Posterior cingulate gyrus (tissue), 11 donors: ENCODE data around the gene PROS1.
"Not testable (repeated sequence)": the region's sequence is repeated elsewhere in the genome, so short reads cannot be mapped to it uniquely, and the experiment has no call there.

ENCODE experiments used
- DNase-seq, 10 donors: peaks; one replicate each; pipeline versions ENCODE4 v3.0.0 to v3.0.0-alpha.2; 2020 to 2021; ENCODE audit warnings: mixed read lengths in 3 of 10
- intact Hi-C: fragments of 100-400 bp; cut with DNase I; formaldehyde crosslinking; loops from one replicate; pipeline ENCODE4 v1.15.1; 2023

The PROS1 gene

GRCh38 chr3:93906245-93906644 is 67.5 kb downstream of the PROS1 start:
- no peak for DNase-seq
- intact Hi-C loops, result no loop called here

GRCh38 chr3:93904568-93904967 is 69.1 kb downstream of the PROS1 start:
- DNase-seq, result no peak
- intact Hi-C loops, result no loop called here

- intact Hi-C loops, DNase-seq: not testable (repeated sequence)
These were observed 95.3 kb downstream of the PROS1 start for GRCh38 chr3:93878250-93879017.

- intact Hi-C loops, DNase-seq: not testable (repeated sequence)
These were observed 96.3 kb downstream of the PROS1 start for GRCh38 chr3:93877427-93877826.

GRCh38 chr3:93873412-93873811 is 100.3 kb downstream of the PROS1 start:
- DNase-seq, result not testable (repeated sequence)

GRCh38 chr3:93867425-93867824 is 106.3 kb downstream of the PROS1 start:
- intact Hi-C loops, result no loop called here

More at GRCh38 chr3:93873412-93873811, 100.3 kb downstream of the PROS1 start:
- intact Hi-C loops, result not testable (repeated sequence)

GRCh38 chr3:93861017-93861416 is 112.7 kb downstream of the PROS1 start:
- DNase-seq, result no peak
- intact Hi-C loops, result no loop called here

More at GRCh38 chr3:93867425-93867824, 106.3 kb downstream of the PROS1 start:
- DNase-seq, result no peak

- DNase-seq, result no peak
- intact Hi-C loops, result no loop called here
These were observed 118.3 kb downstream of the PROS1 start for GRCh38 chr3:93855401-93855800.

GRCh38 chr3:93852228-93852627 is 121.5 kb downstream of the PROS1 start:
- intact Hi-C loops, DNase-seq: not testable (repeated sequence)

GRCh38 chr3:93843981-93844380 is 129.7 kb downstream of the PROS1 start:
- DNase-seq, result peak in 2 of 10 donors; percentile 4 to 9
- intact Hi-C loops, result no loop called here

- intact Hi-C loops, DNase-seq: not testable (repeated sequence)
These were observed 134.5 kb downstream of the PROS1 start for GRCh38 chr3:93839193-93839592.
